ENCODE results near the gene MBD5. TPM values are rescaled to one million over a fixed set of nuclear protein-coding genes. Genes with fewer than 3 reads are reported as not detected.

MBD5 gene
- total and polyA plus RNA-seq, 3 donors from 2014 or later = 29.0 to 60.3 (median 55.4) TPM

GRCh38 chr2:148044322-148044721 lies 23.4 kb downstream of the MBD5 start:
- Histone ChIP-seq H3K4me3 (no peak overlapping the region), H3K36me3 (ENCODE audit: low read depth, missing control alignments) (no peaks in the 10 kb centered on the region), H3K27ac (no peak overlapping the region), H3K4me1 (no peaks in the 10 kb centered on the region), H3K9me3 (no peaks in the 10 kb centered on the region), H3K27me3 (no peaks in the 10 kb centered on the region)
- intact Hi-C loops (cut with DNase I; ENCODE audit: low total_unique reads) = no loop called here
- 95 to 100% methylated on average over 2 of the region's 2 CpGs for WGBS, 2 donors
- no peak for DNase-seq
- TF ChIP-seq POLR2A (IDR thresholded peaks at IDR 0.05) = no peak
- no peak for TF ChIP-seq CTCF (IDR thresholded peaks at IDR 0.05)

- intact Hi-C loops (cut with DNase I; ENCODE audit: low total_unique reads) = no loop called here
- Histone ChIP-seq H3K4me3 (no peak overlapping the region), H3K27ac (no peak overlapping the region), H3K4me1 (no peaks in the 10 kb centered on the region), H3K9me3 (no peaks in the 10 kb centered on the region), H3K36me3 (ENCODE audit: low read depth, missing control alignments) (no peaks in the 10 kb centered on the region), H3K27me3 (no peaks in the 10 kb centered on the region)
- DNase-seq = no peak
- TF ChIP-seq POLR2A (IDR thresholded peaks at IDR 0.05) (no peak), CTCF (IDR thresholded peaks at IDR 0.05) (no peak)
- WGBS, 2 donors = 90 to 94% methylated on average over 1 of the region's 1 CpG
Measured at GRCh38 chr2:148046802-148047201, 25.9 kb downstream of the MBD5 start.

GRCh38 chr2:148048475-148049221 lies 27.8 kb downstream of the MBD5 start:
- Histone ChIP-seq H3K27me3 (no peaks in the 10 kb centered on the region), H3K27ac (no peak overlapping the region), H3K9me3 (no peaks in the 10 kb centered on the region), H3K4me3 (no peak overlapping the region), H3K4me1 (no peaks in the 10 kb centered on the region), H3K36me3 (ENCODE audit: low read depth, missing control alignments) (no peaks in the 10 kb centered on the region)
- intact Hi-C loops (cut with DNase I; ENCODE audit: low total_unique reads) = no loop called here
- 58 to 61% methylated on average over 1 of the region's 1 CpG for WGBS, 2 donors
- TF ChIP-seq CTCF (IDR thresholded peaks at IDR 0.05) (no peak), POLR2A (IDR thresholded peaks at IDR 0.05) (no peak)
- no peak for DNase-seq

GRCh38 chr2:148049284-148049683 lies 28.4 kb downstream of the MBD5 start:
- no peaks in the 10 kb centered on the region for H3K9me3 ChIP-seq
- intact Hi-C loops (cut with DNase I; ENCODE audit: low total_unique reads) = no loop called here
- TF ChIP-seq CTCF (IDR thresholded peaks at IDR 0.05) = no peak
- TF ChIP-seq POLR2A (IDR thresholded peaks at IDR 0.05) = no peak
- no peaks in the 10 kb centered on the region for H3K4me1 ChIP-seq
- no peaks in the 10 kb centered on the region for H3K36me3 ChIP-seq (ENCODE audit: low read depth, missing control alignments)
- no peak for DNase-seq
- no peak overlapping the region for H3K4me3 ChIP-seq
- H3K27ac ChIP-seq = no peak overlapping the region
- no peaks in the 10 kb centered on the region for H3K27me3 ChIP-seq

- no peak overlapping the region for H3K4me3 ChIP-seq
- no peaks in the 10 kb centered on the region for H3K36me3 ChIP-seq (ENCODE audit: low read depth, missing control alignments)
- TF ChIP-seq CTCF (IDR thresholded peaks at IDR 0.05) (no peak), POLR2A (IDR thresholded peaks at IDR 0.05) (no peak)
- 91 to 98% methylated on average over 3 of the region's 3 CpGs for WGBS, 2 donors
- intact Hi-C loops (cut with DNase I; ENCODE audit: low total_unique reads) = no loop called here
- no peak for DNase-seq
- H3K27me3 ChIP-seq = no peaks in the 10 kb centered on the region
- H3K27ac ChIP-seq = no peak overlapping the region
- no peaks in the 10 kb centered on the region for H3K4me1 ChIP-seq
- H3K9me3 ChIP-seq = no peaks in the 10 kb centered on the region
Measured at GRCh38 chr2:148052687-148053086, 31.8 kb downstream of the MBD5 start.
